B cell (primary cell): ENCODE results near the gene DYDC2. TPM values are rescaled to one million over a fixed set of nuclear protein-coding genes. Genes with fewer than 3 reads are reported as not detected.

ENCODE experiments used
- ATAC-seq: fragments of 200-7000 bp; cut with Tn5 transposase; one replicate; pipeline ENCODE4 v1.10.0; 2021; ENCODE audit warnings: low read depth, mild to moderate bottlenecking, moderate number of reproducible peaks, moderate library complexity
- CTCF ChIA-PET: fragments of 350-600 bp; sonication (Branson Sonifier 250); formaldehyde crosslinking; loops from one replicate; lab custom pipeline; 2021; ENCODE audit warnings: antibody characterized with exemption, inconsistent platforms; lab: Charles Lee
- POLR2A ChIA-PET: fragments of 350-600 bp; sonication (Branson Sonifier 250); formaldehyde crosslinking; loops from one replicate; lab custom pipeline; 2021; ENCODE audit warnings: antibody characterized with exemption; lab: Charles Lee
- DNase-seq: peaks from one replicate; pipeline ENCODE4 v3.0.0; 2013
- H2AFZ ChIP-seq: 2 replicates; pipeline ENCODE4 v1.6.1; 2012; ENCODE audit warnings: mild to moderate bottlenecking, low read depth, low read length; ENCODE audit not compliant: insufficient read depth, poor library complexity, severe bottlenecking
- H3K27ac ChIP-seq, 2 donors: 1 replicate in 1 of 2; 2 replicates in 1 of 2; pipeline ENCODE4 v1.5.1; 2012 to 2013; ENCODE audit warnings: low read length in 2 of 2, mild to moderate bottlenecking in 2 of 2, moderate library complexity in 1 of 2
- H3K27me3 ChIP-seq, 4 experiments: fragments of 200-600 bp in 1 of 4; sonication (generic) in 1 of 4; replicated peaks in 1 of 4; 1 replicate in 2 of 4; 2 replicates in 2 of 4; pipeline versions ENCODE4 v1.6.1 to v1.7.0; 2013 to 2016; ENCODE audit warnings: low read length in 3 of 4, mild to moderate bottlenecking in 2 of 4, mixed read lengths in 1 of 4, moderate library complexity in 1 of 4; ENCODE audit not compliant: insufficient read depth in 4 of 4, control insufficient read depth in 3 of 4; ENCODE audit errors: control extremely low read depth in 1 of 4
- H3K36me3 ChIP-seq, 2 experiments: replicated peaks in 1 of 2; 1 replicate in 1 of 2; 2 replicates in 1 of 2; pipeline versions ENCODE4 v1.6.1 to v1.7.1; 2013; ENCODE audit warnings: low read length in 1 of 2; ENCODE audit not compliant: insufficient read depth in 2 of 2, control insufficient read depth in 1 of 2; ENCODE audit errors: control extremely low read depth in 1 of 2, extremely low read depth in 1 of 2
- H3K4me1 ChIP-seq, 2 donors: fragments of 200-600 bp in 1 of 2; sonication (generic) in 1 of 2; 1 replicate in 1 of 2; 2 replicates in 1 of 2; pipeline versions ENCODE4 v1.5.1 to v1.6.1; 2013 to 2017; ENCODE audit warnings: low read length in 2 of 2; ENCODE audit not compliant: control insufficient read depth in 2 of 2, insufficient read depth in 2 of 2
- H3K4me2 ChIP-seq: replicated peaks from 2 replicates; pipeline ENCODE3; 2012; ENCODE audit warnings: mild to moderate bottlenecking, low read depth, low read length; ENCODE audit not compliant: poor library complexity, severe bottlenecking
- H3K4me3 ChIP-seq, 5 experiments: fragments of 200-600 bp in 1 of 5; sonication (generic) in 1 of 5; 1 replicate in 3 of 5; 2 replicates in 2 of 5; pipeline versions ENCODE4 v1.5.1 to v1.7.0; 2011 to 2016; ENCODE audit warnings: low read length in 4 of 5, mild to moderate bottlenecking in 4 of 5, low read depth in 2 of 5, control low read depth in 1 of 5, moderate library complexity in 1 of 5; ENCODE audit not compliant: insufficient read depth in 1 of 5; ENCODE audit errors: control extremely low read depth in 1 of 5, extremely low read depth in 1 of 5
- H3K79me2 ChIP-seq: fragments of 200-600 bp; sonication (generic); one replicate; pipeline ENCODE4 v1.6.0; 2016; ENCODE audit warnings: low read length; ENCODE audit not compliant: control insufficient read depth, insufficient read depth
- H3K9ac ChIP-seq: fragments of 200-600 bp; sonication (generic); 2 replicates; pipeline ENCODE4 v1.6.1; 2017; ENCODE audit warnings: mild to moderate bottlenecking, low read length, moderate library complexity
- H3K9me3 ChIP-seq, 3 donors: one replicate each; pipeline versions ENCODE4 v1.6.1 to v1.7.1; 2013; ENCODE audit warnings: low read length in 2 of 3; ENCODE audit not compliant: control insufficient read depth in 2 of 3, insufficient read depth in 1 of 3; ENCODE audit errors: control extremely low read depth in 1 of 3
- H4K20me1 ChIP-seq: 2 replicates; pipeline ENCODE4 v1.6.0; 2012; ENCODE audit warnings: mild to moderate bottlenecking, low read length; ENCODE audit not compliant: insufficient read depth, control insufficient read depth, poor library complexity, severe bottlenecking
- H3K27ac Mint-ChIP-seq: one replicate; pipeline ENCODE4 v1.8.0; 2021; ENCODE audit warnings: mixed read lengths
- H3K27me3 Mint-ChIP-seq: one replicate; pipeline ENCODE4 v1.8.0; 2021; ENCODE audit warnings: mixed read lengths
- H3K4me1 Mint-ChIP-seq: one replicate; pipeline ENCODE4 v1.8.0; 2021; ENCODE audit warnings: mixed read lengths
- H3K4me3 Mint-ChIP-seq: one replicate; pipeline ENCODE4 v1.8.0; 2021; ENCODE audit warnings: mixed read lengths
- H3K9me3 Mint-ChIP-seq: one replicate; pipeline ENCODE4 v1.8.0; 2022; ENCODE audit warnings: mixed read lengths; ENCODE audit not compliant: insufficient read depth
- CTCF ChIP-seq: fragments of 200-600 bp; IDR thresholded peaks from one replicate; pipeline ENCODE4 v1.8.0; 2022; ENCODE audit warnings: antibody characterized with exemption, mild to moderate bottlenecking
- EZH2 ChIP-seq: IDR thresholded peaks from 2 replicates; pipeline ENCODE4 v1.6.1; 2012; ENCODE audit warnings: borderline replicate concordance, low read depth, mild to moderate bottlenecking, moderate library complexity, low read length; ENCODE audit not compliant: insufficient read depth, poor library complexity, severe bottlenecking
- WGBS: methylation state at CpG from one replicate; pipeline ENCODE4 v1.1.5; 2013; ENCODE audit warnings: missing lambda C conversion rate; ENCODE audit not compliant: insufficient coverage; 5-methylcytosine and 5-hydroxymethylcytosine counted together
- intact Hi-C: fragments of 100-400 bp; cut with micrococcal nuclease; formaldehyde crosslinking; loops from one replicate; pipeline ENCODE4 v1.10.0; 2022
- polyA plus RNA-seq: library from polyadenylated mRNA; depleted of rRNA; stranded (reverse); fragments of >200 nt; gene quantifications from 2 replicates; pipeline ENCODE4 v1.2.3, GENCODE V29; 2012
- total RNA-seq, 2 donors: library from RNA; stranded (reverse); fragments of 120-200 nt in 1 of 2; gene quantifications; 1 replicate in 1 of 2; 2 replicates in 1 of 2; pipeline versions ENCODE4 v1.2.3 to v1.2.4, GENCODE V29; 2013 to 2022

Gene DYDC2
- total and polyA plus RNA-seq, 2 donors (not counting 1 experiment from before 2014, with no cell fraction given) = not detected

- no peak overlapping the region for H2AFZ ChIP-seq
- H3K4me3 Mint-ChIP-seq = no peak overlapping the region
- peaks cover 7% of the 10 kb centered on the region for H3K4me1 Mint-ChIP-seq
- H3K27me3 ChIP-seq = no peaks in the 10 kb centered on the region
- H3K27ac ChIP-seq = no peak overlapping the region
- TF ChIP-seq EZH2 = no peak
- H3K36me3 ChIP-seq = no peaks in the 10 kb centered on the region
- no peak overlapping the region for H3K4me3 ChIP-seq
- POLR2A ChIA-PET = no interaction called here
- peaks cover 0 to 5% (median 0%) of the 10 kb centered on the region in 3 donors for H3K9me3 ChIP-seq
- H3K9me3 Mint-ChIP-seq = no peaks in the 10 kb centered on the region
- no peak overlapping the region for H3K9ac ChIP-seq
- H3K4me1 ChIP-seq = peaks cover 3 to 7% of the 10 kb centered on the region in 2 donors
- no peak overlapping the region for H3K27ac Mint-ChIP-seq
- H4K20me1 ChIP-seq = no peaks in the 10 kb centered on the region
- 90% methylated on average over 12 of the region's 12 CpGs for WGBS
- no peaks in the 10 kb centered on the region for H3K27me3 Mint-ChIP-seq
- no peak for DNase-seq
- intact Hi-C loops = no loop called here
- H3K4me2 ChIP-seq = no peak overlapping the region
- no peaks in the 10 kb centered on the region for H3K79me2 ChIP-seq
- ATAC-seq = no peak
- CTCF ChIA-PET = no interaction called here
Measured at GRCh38 chr10:80413271-80413996, 56.9 kb downstream of the DYDC2 start.

- no peaks in the 10 kb centered on the region for H3K79me2 ChIP-seq
- ChIA-PET POLR2A (no interaction called here), CTCF (no interaction called here)
- H3K4me1 ChIP-seq = peaks cover 0 to 2% of the 10 kb centered on the region in 2 donors
- Mint-ChIP-seq H3K4me1 (peaks cover 3% of the 10 kb centered on the region), H3K9me3 (no peaks in the 10 kb centered on the region), H3K27ac (no peak overlapping the region), H3K4me3 (no peak overlapping the region), H3K27me3 (no peaks in the 10 kb centered on the region)
- ATAC-seq (no peak), DNase-seq (no peak)
- no peak overlapping the region for H3K27ac ChIP-seq
- intact Hi-C loops = no loop called here
- H2AFZ ChIP-seq = no peak overlapping the region
- no peak overlapping the region for H3K9ac ChIP-seq
- TF ChIP-seq CTCF (no peak), EZH2 (no peak)
- H4K20me1 ChIP-seq = no peaks in the 10 kb centered on the region
- no peak overlapping the region for H3K4me2 ChIP-seq
- no peaks in the 10 kb centered on the region for H3K36me3 ChIP-seq
- H3K9me3 ChIP-seq = no peaks in the 10 kb centered on the region
- WGBS = 44% methylated on average over 2 of the region's 7 CpGs
- H3K27me3 ChIP-seq = no peaks in the 10 kb centered on the region
- no peak overlapping the region for H3K4me3 ChIP-seq
Measured at GRCh38 chr10:80414142-80414895, 57.7 kb downstream of the DYDC2 start.
